Chondrocyte (in vitro differentiated cells): Measurements from ENCODE around the gene B3GALT6. TPM values are rescaled to one million over a fixed set of nuclear protein-coding genes. Genes with fewer than 3 reads are reported as not detected.
A peak's percentile ranks its signal among the peaks of the same experiment; 100 is the strongest.

Experiments used
- DNase-seq: peaks from one replicate; pipeline ENCODE4 v3.0.0; 2021; ENCODE audit warnings: mixed read lengths, low spot score
- H3K27ac Mint-ChIP-seq: one replicate; pipeline ENCODE4 v1.8.0; 2021; ENCODE audit warnings: mild to moderate bottlenecking, moderate library complexity, mixed read lengths; ENCODE audit not compliant: unreplicated experiment
- H3K27me3 Mint-ChIP-seq: 2 replicates; pipeline ENCODE4 v1.8.0; 2021; ENCODE audit warnings: low read depth, mixed read lengths
- H3K36me3 Mint-ChIP-seq: 2 replicates; pipeline ENCODE4 v1.8.0; 2021; ENCODE audit warnings: low read depth, mixed read lengths
- H3K4me1 Mint-ChIP-seq: 2 replicates; pipeline ENCODE4 v1.8.0; 2021; ENCODE audit warnings: low read depth, mild to moderate bottlenecking, mixed read lengths
- H3K4me3 Mint-ChIP-seq: one replicate; pipeline ENCODE4 v1.8.0; 2021; ENCODE audit warnings: mild to moderate bottlenecking, moderate library complexity, mixed read lengths; ENCODE audit not compliant: unreplicated experiment
- H3K9me3 Mint-ChIP-seq: 2 replicates; pipeline ENCODE4 v1.8.0; 2021; ENCODE audit warnings: low read depth, mixed read lengths
- CTCF ChIP-seq: fragments of 200-600 bp; sonication (generic); IDR thresholded peaks from 2 replicates; pipeline ENCODE4 v1.5.0; 2021; ENCODE audit warnings: antibody characterized with exemption, mild to moderate bottlenecking, moderate library complexity
- long read RNA-seq: library from polyadenylated mRNA; stranded (forward); transcript quantifications from one replicate; pipeline ENCODE4 v2.0.0, GENCODE V29; 2021
- total RNA-seq: library from RNA; stranded (reverse); gene quantifications from 3 replicates; pipeline ENCODE4 v1.2.1, GENCODE V29; 2021

The B3GALT6 gene
- total RNA-seq: 37.4 to 39.6 TPM (median 39.6 TPM) in 3 replicates
- long read RNA-seq, transcript B3GALT6-202 (1 exons, 2,816 nt): minor isoform, 145 of 302 reads
- long read RNA-seq, transcript B3GALT6-201 (1 exons, 2,783 nt): major isoform, 157 of 302 reads
- long read RNA-seq, partial matches to known transcripts: 0 of 302 reads
- long read RNA-seq, other reads (novel, unspliced or antisense): 0 of 302 reads

GRCh38 chr1:1232208-1232795, at the start of gene B3GALT6:
Gene B3GALT6 (plus strand): TSS chr1:1232237. CDS start chr1:1232279, 42 bp downstream.
- TF ChIP-seq CTCF: no peak
- DNase-seq: no peak
- Mint-ChIP-seq H3K27me3 (no peaks in the 10 kb centered on the region), H3K27ac (peak within 1 kb of the TSS; percentile 86), H3K4me1 (peaks cover 35% of the 10 kb centered on the region), H3K36me3 (peaks cover 7% of the 10 kb centered on the region), H3K9me3 (no peaks in the 10 kb centered on the region), H3K4me3 (peak within 1 kb of the TSS; percentile 91)

- H3K27ac Mint-ChIP-seq: no peak overlapping the region
- no peaks in the 10 kb centered on the region for H3K4me1 Mint-ChIP-seq
- no peak for TF ChIP-seq CTCF
- H3K27me3 Mint-ChIP-seq: peaks cover 5% of the 10 kb centered on the region
- H3K36me3 Mint-ChIP-seq: no peaks in the 10 kb centered on the region
- no peaks in the 10 kb centered on the region for H3K9me3 Mint-ChIP-seq
- peak; percentile 90 for DNase-seq
- H3K4me3 Mint-ChIP-seq: no peak overlapping the region
Measured at GRCh38 chr1:1182491-1183220, 49.4 kb upstream of the B3GALT6 start.

DNA sequence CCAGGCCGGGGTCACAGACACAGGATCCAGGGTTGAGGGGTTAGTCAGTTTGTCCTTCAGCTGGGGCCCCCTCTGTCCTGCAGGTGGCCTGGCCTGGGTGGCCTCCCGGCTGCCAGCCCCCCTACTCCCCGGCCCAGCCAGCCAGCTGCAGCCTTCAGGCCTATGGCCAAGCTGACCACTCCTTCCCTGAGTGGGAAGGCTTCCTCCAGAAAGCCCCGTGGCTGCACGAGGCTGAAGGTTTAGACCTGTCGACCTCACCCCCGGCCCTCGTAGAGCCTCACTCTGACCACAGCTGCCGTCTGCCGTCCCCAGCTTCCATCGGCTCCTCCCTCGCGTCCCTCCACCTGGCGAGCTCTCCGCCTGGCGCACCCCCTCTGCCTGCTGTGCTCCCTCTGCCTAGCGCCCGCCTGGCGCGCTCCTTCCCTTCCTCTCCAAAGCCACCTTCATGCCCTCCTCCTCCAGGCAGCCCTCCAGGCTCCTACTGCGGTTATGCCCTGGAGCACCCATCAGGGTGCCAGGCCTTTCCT, 48.8 kb upstream of the B3GALT6 start:
- no peaks in the 10 kb centered on the region for H3K4me1 Mint-ChIP-seq
- no peaks in the 10 kb centered on the region for H3K36me3 Mint-ChIP-seq

DNA sequence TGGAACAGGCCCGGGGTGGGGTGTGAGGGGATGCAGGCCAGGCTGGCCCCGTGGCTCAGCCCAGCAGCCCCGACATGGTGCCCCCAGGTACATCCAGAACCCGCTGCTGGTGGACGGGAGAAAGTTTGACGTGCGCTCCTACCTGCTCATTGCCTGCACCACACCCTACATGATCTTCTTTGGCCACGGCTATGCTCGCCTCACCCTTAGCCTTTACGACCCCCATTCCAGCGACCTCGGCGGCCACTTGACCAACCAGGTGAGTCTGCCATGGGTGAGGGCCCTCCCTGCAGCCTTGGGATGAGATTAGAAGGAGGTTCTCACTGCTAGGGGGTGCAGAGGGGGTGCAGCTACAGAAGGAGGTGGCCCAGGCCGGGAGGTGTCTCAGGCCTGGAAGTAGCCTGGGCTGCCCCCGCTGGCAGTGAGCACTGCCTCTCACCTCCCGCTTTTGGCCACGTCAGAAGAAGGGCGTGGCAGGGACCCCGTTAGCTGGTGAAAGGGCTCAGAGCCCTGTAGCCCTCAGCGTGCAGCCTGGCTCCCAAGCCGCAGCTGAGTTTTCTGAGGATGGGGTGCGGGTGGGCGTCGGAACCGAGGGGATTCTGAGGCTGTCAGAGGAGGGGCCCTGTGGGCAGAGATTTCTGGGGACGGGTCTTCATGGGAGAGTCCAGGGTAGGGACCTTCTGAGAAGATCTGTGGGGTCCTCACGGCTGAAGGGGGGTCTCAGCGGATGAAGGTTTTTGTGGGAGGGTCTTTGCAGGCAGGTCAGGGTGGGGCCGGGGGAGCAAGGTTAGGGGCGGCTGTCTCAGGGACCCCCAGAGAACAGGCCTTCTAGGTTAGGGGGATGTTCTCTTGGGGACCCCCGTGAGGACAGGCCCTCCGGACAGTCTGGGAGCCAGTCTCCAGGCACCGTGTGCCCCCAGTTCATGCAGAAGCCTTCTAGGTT, 47.9 kb upstream of the B3GALT6 start:
- Mint-ChIP-seq H3K4me3 (no peak overlapping the region), H3K36me3 (no peaks in the 10 kb centered on the region), H3K4me1 (no peaks in the 10 kb centered on the region), H3K27me3 (peaks cover 5% of the 10 kb centered on the region), H3K9me3 (no peaks in the 10 kb centered on the region), H3K27ac (no peak overlapping the region)
- no peak for TF ChIP-seq CTCF
- DNase-seq: peak; percentile 72

More for the DNA sequence above, 48.8 kb upstream of the B3GALT6 start:
- Mint-ChIP-seq H3K27me3 (peaks cover 5% of the 10 kb centered on the region), H3K9me3 (no peaks in the 10 kb centered on the region), H3K27ac (no peak overlapping the region), H3K4me3 (no peak overlapping the region)
- no peak for TF ChIP-seq CTCF
- DNase-seq: peak; percentile 70
